NCI-H2196 treated with DMSO at 0.1 percent for 48 hours (cell line): ENCODE results near the gene CCNY.
"Not testable (repeated sequence)": the region's sequence is repeated elsewhere in the genome, so short reads cannot be mapped to it uniquely, and the experiment has no call there.

Experiments used
- DNase-seq: peaks from one replicate; lab custom pipeline; 2025; ENCODE audit not compliant: unreplicated experiment; lab: John Stamatoyannopoulos, UW

CCNY gene

DNA sequence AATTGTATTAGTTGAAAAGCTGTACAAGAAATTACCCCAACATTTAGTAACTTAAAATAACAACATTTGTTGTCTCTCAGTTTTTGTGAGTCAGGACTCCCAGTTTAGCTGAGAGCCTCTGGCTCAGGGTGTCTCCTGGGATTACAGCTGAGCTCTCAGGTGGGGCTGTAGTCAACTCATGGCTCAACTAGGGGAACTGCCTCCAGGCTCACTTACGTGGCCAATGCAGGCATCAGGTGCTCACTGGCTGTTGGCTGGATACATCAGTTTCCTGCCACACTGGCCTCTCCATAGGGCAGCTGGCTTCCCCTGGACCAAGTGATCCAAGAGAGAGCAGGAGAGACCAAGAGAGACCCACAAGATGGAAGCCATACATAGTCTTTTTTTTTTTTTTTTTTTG, 17.5 kb downstream of the CCNY start:
- DNase-seq, result no peak

DNA sequence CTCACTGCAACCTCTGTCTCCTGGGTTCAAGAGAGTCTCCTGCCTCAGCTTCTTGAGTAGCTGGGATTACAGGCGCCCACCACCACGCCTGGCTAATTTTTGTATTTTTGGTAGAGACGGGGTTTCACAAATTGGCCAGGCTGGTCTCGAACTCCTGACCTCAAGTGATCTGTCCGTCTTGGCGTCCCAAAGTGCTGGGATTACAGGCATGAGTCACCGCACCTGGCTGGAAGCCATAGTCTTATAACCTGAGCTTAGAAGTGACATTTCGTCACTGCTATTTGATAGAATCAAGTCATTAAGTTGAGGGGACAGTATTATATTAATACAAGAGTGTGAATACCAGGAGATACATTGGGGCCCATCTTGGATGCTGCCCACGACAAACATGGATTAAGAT, 17.9 kb downstream of the CCNY start:
- not testable (repeated sequence) for DNase-seq

DNA sequence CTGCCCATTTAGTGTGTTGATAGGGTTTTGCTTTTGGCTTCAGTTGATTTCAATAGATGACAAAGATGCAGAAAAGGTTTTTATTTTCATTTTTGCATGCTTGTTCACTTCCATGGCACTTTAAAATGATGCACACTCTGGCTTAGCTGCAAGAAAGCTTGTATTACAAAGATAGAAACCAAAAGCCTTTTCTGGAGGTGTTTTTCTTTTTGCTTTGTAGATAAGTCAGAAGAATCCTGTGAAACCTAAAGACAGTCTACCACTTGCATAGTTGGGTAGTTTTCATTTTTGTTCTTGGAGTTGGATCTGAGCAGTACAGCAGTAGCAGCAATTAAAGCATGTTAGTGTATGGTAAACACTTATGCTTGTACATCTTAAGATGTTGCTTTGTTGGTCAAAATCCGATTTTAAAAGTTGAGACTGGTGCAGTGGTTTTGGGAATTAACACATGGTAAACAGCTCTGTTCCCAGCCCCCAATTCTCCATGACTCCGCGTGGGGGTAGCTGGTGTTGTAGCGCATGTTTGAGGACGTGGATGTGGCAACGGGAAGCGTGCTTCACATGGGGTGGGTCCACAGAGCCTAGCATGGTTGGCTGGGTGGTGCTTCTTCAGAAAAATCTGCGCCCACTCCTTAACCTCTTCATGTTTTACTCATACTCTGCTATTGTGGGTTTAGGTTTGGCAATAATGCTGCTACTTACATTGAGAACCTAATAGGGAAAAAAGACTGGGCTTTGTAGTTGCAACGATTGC, 19.8 kb downstream of the CCNY start:
- DNase-seq, result no peak

- DNase-seq, result no peak
These were observed 20.4 kb downstream of the CCNY start for GRCh38 chr10:35356725-35357092.

DNA sequence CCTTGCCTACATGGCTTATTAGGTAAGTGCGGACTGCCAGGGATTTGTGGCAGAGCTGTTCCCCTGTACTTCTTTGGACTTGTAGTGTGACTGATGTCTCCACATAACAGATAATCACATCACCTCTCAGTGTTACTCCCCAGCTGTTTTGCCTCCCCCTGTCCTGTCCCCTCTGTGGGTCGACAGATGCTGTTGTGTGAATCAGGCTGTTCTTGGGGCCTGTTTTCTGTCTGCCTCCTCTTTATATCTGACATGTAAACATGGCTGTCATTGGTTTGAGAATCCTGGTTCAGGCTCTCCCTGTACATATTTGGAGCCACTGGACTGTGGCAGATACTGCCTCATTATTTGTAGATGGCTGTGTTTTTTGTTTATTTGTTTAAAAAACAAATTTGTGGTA, 22.7 kb downstream of the CCNY start:
- no peak for DNase-seq

- no peak for DNase-seq
These were observed 23.6 kb downstream of the CCNY start for GRCh38 chr10:35359873-35360272.

GRCh38 chr10:35362701-35363350, 26.5 kb downstream of the CCNY start:
- DNase-seq, result no peak

GRCh38 chr10:35363587-35363986, 27.3 kb downstream of the CCNY start:
- no peak for DNase-seq

GRCh38 chr10:35364808-35365207, 28.5 kb downstream of the CCNY start:
- DNase-seq, result no peak

GRCh38 chr10:35365994-35366393, 29.7 kb downstream of the CCNY start:
- no peak for DNase-seq

GRCh38 chr10:35367107-35367859, 31.0 kb downstream of the CCNY start:
- DNase-seq, result no peak

DNA sequence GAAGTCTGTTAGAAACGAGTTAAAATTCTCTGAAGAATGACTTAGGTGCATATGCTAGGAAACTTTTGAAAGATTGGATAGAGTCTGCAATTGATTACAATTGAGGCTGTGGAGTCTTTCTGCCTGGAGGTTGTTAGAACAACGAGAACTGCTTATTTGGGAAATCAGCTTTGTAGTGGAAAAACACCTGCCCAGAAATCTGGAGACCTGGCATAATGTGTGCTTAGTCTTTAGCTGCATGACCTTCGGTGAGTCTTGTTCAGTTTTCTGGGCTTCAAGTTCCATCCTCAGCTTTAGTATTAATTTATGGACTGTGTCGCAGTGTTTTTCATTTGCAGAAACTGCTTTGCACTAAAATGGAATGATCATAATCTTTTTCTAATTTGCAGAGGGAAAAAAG, 31.7 kb downstream of the CCNY start:
- DNase-seq, result no peak

- no peak for DNase-seq
These were observed 32.3 kb downstream of the CCNY start for GRCh38 chr10:35368485-35369048.

DNA sequence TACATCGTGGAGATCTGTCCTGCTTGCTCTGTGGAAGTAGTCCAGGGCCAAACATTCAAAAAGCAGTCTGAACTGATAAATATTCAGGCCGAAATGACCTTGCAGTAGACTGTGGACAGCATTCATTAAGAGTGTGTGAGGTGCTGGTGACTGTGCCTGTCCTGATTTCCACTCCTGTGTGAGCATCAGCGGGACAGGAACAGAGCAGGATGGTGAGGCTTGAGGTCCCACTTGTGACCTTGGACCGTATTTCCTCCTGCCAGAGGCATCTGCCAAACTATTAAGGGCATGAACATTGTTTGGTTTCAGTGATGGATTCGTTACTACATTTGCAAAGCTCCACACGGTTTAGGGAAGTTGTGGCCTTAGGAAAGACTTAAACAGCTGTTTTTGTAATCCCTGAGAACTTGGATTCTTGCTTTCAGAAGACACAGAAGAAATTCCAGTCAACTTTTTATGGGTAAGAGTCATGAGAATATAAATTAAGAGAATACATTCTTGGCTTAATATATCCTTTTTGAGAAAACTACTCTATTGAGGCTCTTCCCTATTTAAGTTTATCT, 32.8 kb downstream of the CCNY start:
- DNase-seq, result no peak

- no peak for DNase-seq
These were observed 35.4 kb downstream of the CCNY start for GRCh38 chr10:35371731-35372130.

DNA sequence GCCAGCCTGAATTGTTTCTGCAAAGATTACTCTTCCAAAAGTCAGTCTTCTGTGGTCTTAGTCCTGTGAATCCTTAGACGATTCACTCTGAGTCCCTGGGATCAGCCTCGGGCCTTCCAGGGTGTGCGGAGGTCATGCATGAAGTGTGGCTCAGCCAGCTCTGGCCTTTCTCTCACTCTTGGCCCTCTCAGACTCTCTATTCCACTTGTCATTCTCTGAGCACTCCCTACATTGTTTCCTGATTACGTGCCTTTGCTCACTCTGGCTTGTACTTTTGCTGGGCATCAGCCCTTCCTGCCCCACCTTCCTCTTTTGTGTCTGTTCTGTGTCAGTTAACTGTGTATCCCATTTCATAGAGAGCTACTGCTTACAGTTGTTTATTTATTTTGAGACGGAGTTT, 36.0 kb downstream of the CCNY start:
- DNase-seq, result no peak

DNA sequence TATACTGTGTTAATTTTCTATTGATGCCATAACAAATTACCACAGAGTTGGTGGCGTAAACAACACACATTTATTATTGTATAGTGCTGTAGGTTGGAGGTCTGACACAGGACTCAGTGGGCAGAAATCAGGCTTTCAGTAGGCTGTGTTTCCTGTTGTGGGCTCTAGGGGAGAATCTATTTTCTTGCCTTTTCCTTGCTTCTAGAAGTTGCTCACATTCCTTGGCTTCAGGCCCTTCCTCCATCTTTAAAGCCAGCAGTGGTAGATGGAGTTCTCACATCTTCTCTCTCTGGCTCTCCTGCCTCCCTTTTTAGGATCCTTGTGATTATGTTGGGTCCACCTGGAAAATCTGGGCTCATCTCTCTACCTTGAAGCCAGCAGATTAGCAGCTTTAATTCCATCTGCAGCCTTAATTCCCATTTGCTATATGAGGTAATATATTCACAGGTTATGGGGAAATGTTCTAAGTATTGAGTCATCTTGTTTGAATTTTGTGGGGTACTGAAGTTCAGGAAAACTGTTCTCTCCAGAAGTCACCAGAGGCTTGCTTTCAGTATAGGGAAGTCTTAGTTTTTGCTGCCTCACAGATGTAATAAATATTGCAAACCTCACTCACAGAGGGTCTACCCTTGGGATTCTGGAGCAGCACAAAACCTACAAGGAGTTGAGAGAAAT, 38.9 kb downstream of the CCNY start:
- no peak for DNase-seq

- DNase-seq, result no peak
These were observed 40.9 kb downstream of the CCNY start for GRCh38 chr10:35377050-35377728.

GRCh38 chr10:35378541-35379210, 42.4 kb downstream of the CCNY start:
- no peak for DNase-seq
